HFF-Myc (cell line): ENCODE results near the gene ADAMTS12.

Experiments used
- DNase-seq: peaks from one replicate; pipeline ENCODE4 v3.0.0-alpha.2; 2011; ENCODE audit warnings: low read depth; ENCODE audit errors: extremely low read depth
- H3K4me3 ChIP-seq: replicated peaks from 2 replicates; pipeline ENCODE4 v1.5.1; 2011; ENCODE audit warnings: low read depth, mild to moderate bottlenecking, control low read depth, low read length
- CTCF ChIP-seq: IDR thresholded peaks from 2 replicates; pipeline ENCODE4 v1.5.1; 2012; ENCODE audit warnings: mild to moderate bottlenecking, low read depth, low read length, control low read depth; ENCODE audit errors: missing control alignments

ADAMTS12 gene

DNA sequence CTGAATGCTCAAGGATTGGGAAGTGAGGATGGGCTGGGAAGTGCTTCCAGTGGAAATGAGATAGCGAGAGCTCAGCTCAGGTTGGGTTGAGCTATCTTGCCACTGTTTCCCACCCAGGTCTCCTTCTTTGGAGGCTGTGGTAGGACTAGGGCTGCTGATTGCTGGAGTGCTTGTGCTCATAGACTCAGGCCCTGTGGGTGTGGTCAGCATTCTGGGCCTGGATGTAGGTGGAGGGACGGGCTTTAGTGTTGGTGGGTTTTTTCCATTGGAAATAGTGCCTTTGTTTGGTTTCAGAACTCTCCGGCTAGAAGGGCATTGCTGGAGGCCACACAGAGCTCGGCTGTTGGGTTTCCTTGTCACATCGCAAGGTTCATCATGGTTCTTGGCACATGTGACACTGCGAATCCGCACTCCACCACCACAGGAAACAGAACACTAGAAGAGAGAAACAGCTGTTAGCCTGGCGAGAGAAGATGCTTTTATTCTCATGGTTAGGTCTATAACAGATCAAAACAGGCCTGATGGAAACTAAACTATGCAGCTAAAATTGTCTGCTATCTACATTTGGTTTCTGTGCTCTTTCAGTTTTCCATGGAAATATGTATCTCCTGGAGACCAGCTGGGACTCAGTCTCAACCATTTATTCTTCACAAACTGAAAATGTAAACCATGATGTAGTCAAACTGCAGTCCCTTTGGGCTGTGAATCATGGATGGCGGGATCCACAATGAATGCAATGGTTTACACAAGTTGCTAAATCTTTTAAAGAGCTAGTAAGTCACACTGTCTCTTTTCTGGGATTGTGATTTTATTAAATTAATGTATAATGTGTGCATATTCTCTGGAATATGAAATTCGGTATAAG is 314.8 kb downstream of the ADAMTS12 start:
- no peak overlapping the region for H3K4me3 ChIP-seq
- no peak for TF ChIP-seq CTCF
- no peak for DNase-seq

DNA sequence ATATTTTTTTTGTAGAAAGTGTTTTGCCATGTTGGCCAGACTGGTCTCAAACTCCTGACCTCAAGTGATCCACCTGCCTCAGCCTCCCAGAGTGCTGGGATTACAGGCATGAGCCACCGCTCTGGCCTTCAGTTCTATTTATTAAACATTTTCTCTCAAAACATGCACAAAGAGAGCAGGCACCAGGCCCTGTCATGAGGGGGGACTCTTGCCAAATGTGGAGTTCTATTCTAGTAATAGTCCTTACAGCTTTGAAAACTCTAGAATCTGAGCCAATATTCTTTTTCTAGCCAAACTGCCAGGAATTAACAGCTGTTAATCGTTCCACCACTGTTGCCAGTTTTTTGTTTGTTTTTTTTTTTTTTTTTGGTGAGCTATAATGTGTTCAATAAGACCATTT is 326.5 kb downstream of the ADAMTS12 start:
- TF ChIP-seq CTCF: no peak
- no peak for DNase-seq
- H3K4me3 ChIP-seq: no peak overlapping the region

DNA sequence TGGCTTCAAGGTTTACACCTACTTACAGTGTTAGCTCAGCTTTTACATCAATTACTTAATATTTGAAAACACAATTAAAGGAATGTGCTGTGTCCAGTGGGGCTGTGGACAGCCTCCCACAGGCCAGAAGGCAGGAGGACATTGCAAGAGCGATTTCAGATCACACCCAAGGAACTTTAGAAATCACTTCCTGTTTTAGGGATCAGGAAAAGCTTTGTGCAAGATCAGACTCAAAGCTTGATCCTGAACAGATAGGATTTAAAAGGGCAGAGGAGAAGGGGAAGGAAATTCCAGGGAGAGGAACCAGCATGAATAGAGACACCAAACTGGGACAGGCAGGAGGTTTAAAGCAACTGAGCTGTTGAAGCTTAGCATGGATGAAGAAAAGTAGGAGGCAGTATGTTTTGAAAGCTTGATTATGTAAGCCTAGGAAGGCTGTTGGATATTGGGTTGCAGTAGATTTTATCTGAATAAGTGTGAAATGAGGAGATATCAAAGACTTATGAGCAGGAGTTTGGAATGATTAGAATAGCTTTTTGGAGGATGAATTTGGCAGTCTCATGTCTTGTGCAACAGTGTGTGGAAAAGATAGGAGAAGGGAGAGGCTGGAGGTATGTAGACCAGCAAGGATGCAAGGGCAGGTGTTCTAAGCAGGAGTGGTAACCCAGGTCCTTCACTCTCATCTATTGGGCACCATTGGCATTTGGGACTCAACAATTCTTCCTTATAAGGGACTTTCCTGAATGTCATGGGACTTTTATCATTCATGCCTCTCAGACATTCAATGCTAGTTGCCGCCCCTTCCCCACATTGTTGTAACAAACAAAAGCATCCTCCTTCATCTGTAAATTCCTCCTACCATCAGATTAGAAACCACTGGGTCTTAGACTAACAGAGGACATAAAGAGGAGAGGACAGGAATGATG is 327.5 kb downstream of the ADAMTS12 start:
- no peak overlapping the region for H3K4me3 ChIP-seq
- TF ChIP-seq CTCF: no peak
- DNase-seq: no peak

GRCh38 chr5:33563530-33563929 is 328.3 kb downstream of the ADAMTS12 start:
- no peak overlapping the region for H3K4me3 ChIP-seq
- no peak for TF ChIP-seq CTCF
- no peak for DNase-seq

- no peak overlapping the region for H3K4me3 ChIP-seq
- DNase-seq: no peak
- TF ChIP-seq CTCF: no peak
Measured at GRCh38 chr5:33558489-33558888, 333.3 kb downstream of the ADAMTS12 start.

GRCh38 chr5:33557605-33558004 is 334.2 kb downstream of the ADAMTS12 start:
- TF ChIP-seq CTCF: no peak
- DNase-seq: no peak
- no peak overlapping the region for H3K4me3 ChIP-seq
